BJ (cell line): ENCODE results near the gene TPCN2. TPM values are rescaled to one million over a fixed set of nuclear protein-coding genes. Genes with fewer than 3 reads are reported as not detected.

Experiments used
- CTCF ChIA-PET: fragments of 350-600 bp; formaldehyde crosslinking; extraction: SDS; loops from one replicate; lab custom pipeline; 2021; ENCODE audit warnings: antibody characterized with exemption, inconsistent platforms; lab: Yijun Ruan, JAX
- POLR2A ChIA-PET: fragments of 300-600 bp; sonication (Branson Sonifier 250); formaldehyde crosslinking; extraction: SDS; loops from one replicate; lab custom pipeline; 2021; ENCODE audit warnings: antibody characterized with exemption; lab: Charles Lee
- DNase-seq: peaks from one replicate; pipeline ENCODE4 v3.0.0-alpha.2; 2011; ENCODE audit warnings: low read depth
- H3K27me3 ChIP-seq: 2 replicates; pipeline ENCODE4 v1.6.0; 2011; ENCODE audit warnings: low read length; ENCODE audit not compliant: control insufficient read depth, insufficient read depth
- H3K36me3 ChIP-seq: 2 replicates; pipeline ENCODE4 v1.5.1; 2011; ENCODE audit warnings: low read length; ENCODE audit not compliant: control insufficient read depth, insufficient read depth
- H3K4me3 ChIP-seq: 2 replicates; pipeline ENCODE4 v1.5.1; 2011; ENCODE audit warnings: low read depth, mild to moderate bottlenecking, control low read depth, low read length
- CTCF ChIP-seq: IDR thresholded peaks from 2 replicates; pipeline ENCODE4 v1.5.1; 2011; ENCODE audit warnings: low read depth, mild to moderate bottlenecking, control low read depth, inconsistent platforms, low read length, moderate library complexity; ENCODE audit not compliant: insufficient read depth
- polyA plus RNA-seq: library from polyadenylated mRNA; depleted of rRNA; stranded (reverse); fragments of >200 nt; gene quantifications from 2 replicates; pipeline ENCODE4 v1.2.3, GENCODE V29; 2011

TPCN2 gene
- polyA plus RNA-seq, 1 experiment: 9.9 TPM

- no peak for DNase-seq
- H3K36me3 ChIP-seq: peaks cover 25% of the 10 kb centered on the region
- no peak for TF ChIP-seq CTCF
- ChIA-PET CTCF (interaction anchor here (0.8 to 3.4 kb wide), 12 partner anchors 9 to 669 kb away, joined by 3 to 31 read pairs (median 4); partner anchors contain the start of gene MRGPRF), POLR2A (interaction anchor here (0.7 kb wide), 1 partner anchor 50 kb away, joined by 3 read pairs; no protein-coding TSS in a partner anchor)
- H3K27me3 ChIP-seq: no peaks in the 10 kb centered on the region
- no peak overlapping the region for H3K4me3 ChIP-seq
These were observed 47.3 kb upstream of the TPCN2 start for GRCh38 chr11:69001243-69002081.

- no peak overlapping the region for H3K4me3 ChIP-seq
- TF ChIP-seq CTCF: no peak
- no peaks in the 10 kb centered on the region for H3K27me3 ChIP-seq
- CTCF ChIA-PET: interaction anchor here (0.9 to 3.4 kb wide), 6 partner anchors 10 to 668 kb away, joined by 3 to 31 read pairs (median 4); partner anchors contain the start of gene MRGPRF
- peaks cover 27% of the 10 kb centered on the region for H3K36me3 ChIP-seq
- no peak for DNase-seq
- POLR2A ChIA-PET: no interaction called here
These were observed 46.6 kb upstream of the TPCN2 start for GRCh38 chr11:69002110-69002569.

GRCh38 chr11:69002570-69003231, 46.0 kb upstream of the TPCN2 start:
- POLR2A ChIA-PET: no interaction called here
- CTCF ChIA-PET: interaction anchor here (0.9 to 3.4 kb wide), 5 partner anchors 9 to 668 kb away, joined by 4 to 31 read pairs (median 5); partner anchors contain the start of gene MRGPRF
- no peak for DNase-seq
- TF ChIP-seq CTCF: no peak
- H3K4me3 ChIP-seq: no peak overlapping the region
- H3K27me3 ChIP-seq: no peaks in the 10 kb centered on the region
- H3K36me3 ChIP-seq: peaks cover 27% of the 10 kb centered on the region

GRCh38 chr11:69003301-69003865, 45.3 kb upstream of the TPCN2 start:
- ChIA-PET CTCF (interaction anchor here (1.2 to 3.4 kb wide), 3 partner anchors 8 to 41 kb away, joined by 3 to 31 read pairs (median 10); partner anchors contain the start of gene MRGPRF), POLR2A (no interaction called here)
- TF ChIP-seq CTCF: no peak
- Histone ChIP-seq H3K36me3 (peaks cover 27% of the 10 kb centered on the region), H3K27me3 (no peaks in the 10 kb centered on the region), H3K4me3 (no peak overlapping the region)
- DNase-seq: no peak
